Thyroid gland (tissue), 4 donors: ENCODE measurements around the gene AP2S1.

Experiments
- POLR2A ChIP-seq, 2 donors: fragments of 450-650 bp; IDR thresholded peaks; one replicate each; pipeline ENCODE4 v1.6.1; 2017; ENCODE audit warnings: antibody characterized with exemption in 2 of 2, mild to moderate bottlenecking in 2 of 2, moderate library complexity in 1 of 2
- TF ChIP-seq, protein P1 (sequence below), 6 experiments: fragments of 200-600 bp in 3 of 6; fragments of 450-650 bp in 3 of 6; sonication (generic) in 3 of 6; IDR thresholded peaks; one replicate each; pipeline ENCODE4 v1.5.1; 2016 to 2019; ENCODE audit warnings: antibody characterized with exemption in 6 of 6, mild to moderate bottlenecking in 2 of 6, inconsistent platforms in 1 of 6, moderate library complexity in 1 of 6

- TF ChIP-seq, protein P1, sequence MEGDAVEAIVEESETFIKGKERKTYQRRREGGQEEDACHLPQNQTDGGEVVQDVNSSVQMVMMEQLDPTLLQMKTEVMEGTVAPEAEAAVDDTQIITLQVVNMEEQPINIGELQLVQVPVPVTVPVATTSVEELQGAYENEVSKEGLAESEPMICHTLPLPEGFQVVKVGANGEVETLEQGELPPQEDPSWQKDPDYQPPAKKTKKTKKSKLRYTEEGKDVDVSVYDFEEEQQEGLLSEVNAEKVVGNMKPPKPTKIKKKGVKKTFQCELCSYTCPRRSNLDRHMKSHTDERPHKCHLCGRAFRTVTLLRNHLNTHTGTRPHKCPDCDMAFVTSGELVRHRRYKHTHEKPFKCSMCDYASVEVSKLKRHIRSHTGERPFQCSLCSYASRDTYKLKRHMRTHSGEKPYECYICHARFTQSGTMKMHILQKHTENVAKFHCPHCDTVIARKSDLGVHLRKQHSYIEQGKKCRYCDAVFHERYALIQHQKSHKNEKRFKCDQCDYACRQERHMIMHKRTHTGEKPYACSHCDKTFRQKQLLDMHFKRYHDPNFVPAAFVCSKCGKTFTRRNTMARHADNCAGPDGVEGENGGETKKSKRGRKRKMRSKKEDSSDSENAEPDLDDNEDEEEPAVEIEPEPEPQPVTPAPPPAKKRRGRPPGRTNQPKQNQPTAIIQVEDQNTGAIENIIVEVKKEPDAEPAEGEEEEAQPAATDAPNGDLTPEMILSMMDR (IDR thresholded peaks at IDR 0.05), result no peak
- no peak for TF ChIP-seq POLR2A (IDR thresholded peaks at IDR 0.05)
Observed at GRCh38 chr19:46868025-46868802, 17.6 kb upstream of the AP2S1 start.
